ENCODE results near the gene APOL5.

The APOL5 gene

GRCh38 chr22:35775339-35775738 lies 57.7 kb downstream of the APOL5 start:
- peaks cover 25% of the 10 kb centered on the region for H3K27me3 ChIP-seq (ENCODE audit: insufficient read depth, poor library complexity, severe bottlenecking)
- no peak overlapping the region for H3K27ac ChIP-seq (replicated peaks)
- TF ChIP-seq SPI1 (IDR thresholded peaks at IDR 0.05; ENCODE audit: borderline replicate concordance, low read depth) = no peak
- no peak for TF ChIP-seq GABPA (IDR thresholded peaks at IDR 0.05; ENCODE audit: low read depth)
- no peak for TF ChIP-seq POLR2AphosphoS5 (IDR thresholded peaks at IDR 0.05; ENCODE audit: low read depth)
- TF ChIP-seq CTCF (IDR thresholded peaks at IDR 0.05; ENCODE audit: insufficient read depth, low read length) = no peak
- TF ChIP-seq, protein P1, sequence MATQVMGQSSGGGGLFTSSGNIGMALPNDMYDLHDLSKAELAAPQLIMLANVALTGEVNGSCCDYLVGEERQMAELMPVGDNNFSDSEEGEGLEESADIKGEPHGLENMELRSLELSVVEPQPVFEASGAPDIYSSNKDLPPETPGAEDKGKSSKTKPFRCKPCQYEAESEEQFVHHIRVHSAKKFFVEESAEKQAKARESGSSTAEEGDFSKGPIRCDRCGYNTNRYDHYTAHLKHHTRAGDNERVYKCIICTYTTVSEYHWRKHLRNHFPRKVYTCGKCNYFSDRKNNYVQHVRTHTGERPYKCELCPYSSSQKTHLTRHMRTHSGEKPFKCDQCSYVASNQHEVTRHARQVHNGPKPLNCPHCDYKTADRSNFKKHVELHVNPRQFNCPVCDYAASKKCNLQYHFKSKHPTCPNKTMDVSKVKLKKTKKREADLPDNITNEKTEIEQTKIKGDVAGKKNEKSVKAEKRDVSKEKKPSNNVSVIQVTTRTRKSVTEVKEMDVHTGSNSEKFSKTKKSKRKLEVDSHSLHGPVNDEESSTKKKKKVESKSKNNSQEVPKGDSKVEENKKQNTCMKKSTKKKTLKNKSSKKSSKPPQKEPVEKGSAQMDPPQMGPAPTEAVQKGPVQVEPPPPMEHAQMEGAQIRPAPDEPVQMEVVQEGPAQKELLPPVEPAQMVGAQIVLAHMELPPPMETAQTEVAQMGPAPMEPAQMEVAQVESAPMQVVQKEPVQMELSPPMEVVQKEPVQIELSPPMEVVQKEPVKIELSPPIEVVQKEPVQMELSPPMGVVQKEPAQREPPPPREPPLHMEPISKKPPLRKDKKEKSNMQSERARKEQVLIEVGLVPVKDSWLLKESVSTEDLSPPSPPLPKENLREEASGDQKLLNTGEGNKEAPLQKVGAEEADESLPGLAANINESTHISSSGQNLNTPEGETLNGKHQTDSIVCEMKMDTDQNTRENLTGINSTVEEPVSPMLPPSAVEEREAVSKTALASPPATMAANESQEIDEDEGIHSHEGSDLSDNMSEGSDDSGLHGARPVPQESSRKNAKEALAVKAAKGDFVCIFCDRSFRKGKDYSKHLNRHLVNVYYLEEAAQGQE (IDR thresholded peaks at IDR 0.05; ENCODE audit: insufficient replicate concordance, low read depth) = no peak
- no peak overlapping the region for H3K4me3 ChIP-seq (replicated peaks; ENCODE audit: insufficient read depth, low read length)
- no peak for DNase-seq (ENCODE audit: low read depth in 1 of 2, low spot score in 1 of 2)

DNA sequence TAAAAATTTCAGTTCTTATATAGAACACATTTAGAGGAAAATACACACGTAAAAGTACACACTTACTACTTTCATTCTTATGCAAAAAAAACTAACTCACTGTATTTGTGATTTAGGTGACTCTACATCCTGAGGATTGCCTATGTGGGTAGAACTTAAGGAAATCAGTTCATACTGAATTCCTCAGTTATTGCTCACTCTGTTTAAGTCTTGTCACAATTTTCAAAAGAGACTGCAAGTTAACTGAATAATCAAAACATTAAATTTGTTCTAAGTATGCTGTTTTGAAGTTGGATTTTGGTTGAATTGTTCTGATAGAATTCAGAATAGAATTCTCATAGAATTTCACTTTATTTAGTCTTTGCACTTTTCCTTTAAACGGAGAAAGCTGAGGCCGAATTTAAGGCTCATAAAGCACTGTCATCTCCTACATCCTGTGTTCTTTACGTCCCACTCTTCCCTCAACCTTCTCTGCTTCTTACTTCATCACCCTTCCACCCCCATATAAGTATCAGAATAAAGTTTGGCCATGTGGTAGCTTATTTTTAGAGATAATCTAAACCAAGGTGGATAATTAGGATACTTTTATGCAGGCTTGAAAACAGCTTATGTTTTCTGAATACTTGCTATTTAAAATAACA lies 59.8 kb downstream of the APOL5 start:
- H3K27ac ChIP-seq (replicated peaks) = no peak overlapping the region
- TF ChIP-seq, protein P1 (IDR thresholded peaks at IDR 0.05; ENCODE audit: insufficient replicate concordance, low read depth) = no peak
- no peak for TF ChIP-seq CTCF (IDR thresholded peaks at IDR 0.05; ENCODE audit: insufficient read depth, low read length)
- TF ChIP-seq SPI1 (IDR thresholded peaks at IDR 0.05; ENCODE audit: borderline replicate concordance, low read depth) = no peak
- no peak for TF ChIP-seq POLR2AphosphoS5 (IDR thresholded peaks at IDR 0.05; ENCODE audit: low read depth)
- TF ChIP-seq GABPA (IDR thresholded peaks at IDR 0.05; ENCODE audit: low read depth) = no peak
- H3K4me3 ChIP-seq (replicated peaks; ENCODE audit: insufficient read depth, low read length) = no peak overlapping the region
- no peak for DNase-seq (ENCODE audit: low read depth in 1 of 2, low spot score in 1 of 2)
- peaks cover 21% of the 10 kb centered on the region for H3K27me3 ChIP-seq (ENCODE audit: insufficient read depth, poor library complexity, severe bottlenecking)

Measured in HL-60 (cell line).